ENCODE data around the gene STXBP3. TPM values are rescaled to one million over a fixed set of nuclear protein-coding genes. Genes with fewer than 3 reads are reported as not detected.

Gene STXBP3
- total RNA-seq, 1 experiment from 2014 or later: 34.1 TPM

- H2AK5ac ChIP-seq (ENCODE audit: insufficient read length, low read length): no peak overlapping the region
- no peaks in the 10 kb centered on the region; the same call in 1 of the 2 replicates for H3K79me2 ChIP-seq (ENCODE audit: insufficient read depth, low read length)
- H3K56ac ChIP-seq (ENCODE audit: insufficient read length, low read depth, low read length): no peak overlapping the region
- H3K4me1 Mint-ChIP-seq: peaks cover 5 to 6% of the 10 kb centered on the region in 2 experiments
- H3K23me2 ChIP-seq (ENCODE audit: insufficient read length, low read depth, low read length, poor library complexity, severe bottlenecking): no peaks in the 10 kb centered on the region
- H3K27me3 Mint-ChIP-seq (ENCODE audit: low read depth): peaks cover 10% of the 10 kb centered on the region
- no peak overlapping the region for H3K9ac ChIP-seq (ENCODE audit: extremely low read depth, insufficient read length, low read length)
- H3K36me3 Mint-ChIP-seq (ENCODE audit: insufficient read depth in 1 of 3, low read depth in 3 of 3): peaks cover 2 to 12% (median 9%) of the 10 kb centered on the region in 3 experiments; a peak in 5 of 7 replicates
- H3K9me3 ChIP-seq (ENCODE audit: control insufficient read depth, low read depth, low read length): no peaks in the 10 kb centered on the region
- no peak overlapping the region for H3T11ph ChIP-seq (ENCODE audit: low read length)
- no peak overlapping the region for H2BK15ac ChIP-seq (ENCODE audit: low read depth, low read length)
- no peaks in the 10 kb centered on the region for H3K27me3 ChIP-seq (ENCODE audit: insufficient read depth, low read length)
- no peak overlapping the region for H3K23ac ChIP-seq (ENCODE audit: insufficient read length, low read depth, low read length)
- no peaks in the 10 kb centered on the region for H3K4me1 ChIP-seq (ENCODE audit: insufficient read depth, low read length)
- H2AFZ ChIP-seq (ENCODE audit: low read length): no peak overlapping the region
- H4K20me1 ChIP-seq (ENCODE audit: control insufficient read depth, insufficient read depth, insufficient read length): no peaks in the 10 kb centered on the region
- no peak overlapping the region for H3K27ac ChIP-seq (ENCODE audit: insufficient read length, low read depth, low read length)
- H4K91ac ChIP-seq (ENCODE audit: insufficient read length, low read depth, low read length): no peak overlapping the region
- H3K4me3 Mint-ChIP-seq: no peak overlapping the region
- no peaks in the 10 kb centered on the region for H3K9me3 Mint-ChIP-seq
- 100% methylated on average over 2 of the region's 4 CpGs for WGBS (ENCODE audit: extremely low coverage, insufficient read length, low lambda C conversion rate)
- TF ChIP-seq CTCF (conservative IDR thresholded peaks at IDR 0.05): no peak
- no peak overlapping the region for H3K14ac ChIP-seq (ENCODE audit: insufficient read depth, low read length)
- H2BK120ac ChIP-seq (ENCODE audit: low read depth, low read length, poor library complexity, severe bottlenecking): no peak overlapping the region
- no peak overlapping the region for H4K8ac ChIP-seq (replicated peaks; ENCODE audit: insufficient read length, low read depth, low read length)
- no peaks in the 10 kb centered on the region for H3K79me1 ChIP-seq (ENCODE audit: insufficient read depth, low read depth, low read length, poor library complexity, severe bottlenecking)
- no peak for DNase-seq
- no peak overlapping the region for H2BK5ac ChIP-seq (ENCODE audit: insufficient read length, low read length)
- H2BK20ac ChIP-seq (ENCODE audit: low read depth, low read length, poor library complexity, severe bottlenecking): no peak overlapping the region
- no peak overlapping the region for H2BK12ac ChIP-seq (ENCODE audit: insufficient read length, low read depth, low read length)
- H3K4ac ChIP-seq (ENCODE audit: low read depth, low read length): no peak overlapping the region
- H3K27ac Mint-ChIP-seq: no peak overlapping the region
- H3K4me2 ChIP-seq (ENCODE audit: insufficient read depth, insufficient read length, low read length): no peak overlapping the region
- H4K5ac ChIP-seq (ENCODE audit: insufficient read length, low read depth, low read length): no peak overlapping the region
- H3K18ac ChIP-seq (ENCODE audit: insufficient read length, low read depth, low read length): no peak overlapping the region
Observed at GRCh38 chr1:108749081-108749480, 2.6 kb downstream of the STXBP3 start.
